Gastrocnemius medialis (tissue), 4 donors: ENCODE measurements around the gene GAPVD1.

Experiments
- CTCF ChIP-seq, 5 experiments: fragments of 450-650 bp in 3 of 5; fragments of 200-600 bp in 2 of 5; sonication (generic) in 2 of 5; IDR thresholded peaks in 4 of 5; conservative IDR thresholded peaks in 1 of 5; 1 replicate in 4 of 5; 2 replicates in 1 of 5; pipeline ENCODE4 v1.5.1; 2016 to 2019; ENCODE audit warnings: antibody characterized with exemption in 5 of 5, mild to moderate bottlenecking in 3 of 5, moderate library complexity in 3 of 5
- POLR2A ChIP-seq, 2 donors: fragments of 450-650 bp; IDR thresholded peaks; one replicate each; pipeline ENCODE4 v1.6.1; 2017; ENCODE audit warnings: antibody characterized with exemption in 2 of 2, mild to moderate bottlenecking in 2 of 2, moderate library complexity in 2 of 2

GRCh38 chr9:125375820-125376219 lies 114.2 kb downstream of the GAPVD1 start:
- TF ChIP-seq CTCF (IDR thresholded peaks at IDR 0.05 in 4 of 5, conservative IDR thresholded peaks at IDR 0.05 in 1 of 5) (no peak), POLR2A (IDR thresholded peaks at IDR 0.05) (no peak)
